Ectodermal cell (in vitro differentiated cells): Measurements from ENCODE around the gene DMTF1. TPM values are rescaled to one million over a fixed set of nuclear protein-coding genes. Genes with fewer than 3 reads are reported as not detected.
A peak's percentile ranks its signal among the peaks of the same experiment; 100 is the strongest.
"Not testable (repeated sequence)": the region's sequence is repeated elsewhere in the genome, so short reads cannot be mapped to it uniquely, and the experiment has no call there.

ENCODE experiments used
- H3K27ac ChIP-seq: 2 replicates; pipeline ENCODE4 v1.7.0; 2013; ENCODE audit warnings: mild to moderate bottlenecking, low read depth, low read length; ENCODE audit not compliant: insufficient read depth, poor library complexity, severe bottlenecking
- H3K27me3 ChIP-seq: 2 replicates; pipeline ENCODE4 v1.7.0; 2013; ENCODE audit warnings: mild to moderate bottlenecking, low read length; ENCODE audit not compliant: insufficient read depth, control insufficient read depth, poor library complexity, severe bottlenecking
- H3K36me3 ChIP-seq: one replicate; pipeline ENCODE4 v1.7.0; 2013; ENCODE audit warnings: low read length; ENCODE audit not compliant: control insufficient read depth, insufficient read depth
- H3K4me1 ChIP-seq: one replicate; pipeline ENCODE4 v1.7.0; 2013; ENCODE audit warnings: low read length; ENCODE audit not compliant: control insufficient read depth, insufficient read depth
- H3K4me3 ChIP-seq: 2 replicates; pipeline ENCODE4 v1.7.0; 2013; ENCODE audit warnings: low read depth, low read length, control low read depth; ENCODE audit not compliant: insufficient read depth
- H3K9me3 ChIP-seq: 2 replicates; pipeline ENCODE4 v1.7.0; 2013; ENCODE audit warnings: mild to moderate bottlenecking, low read length, moderate library complexity; ENCODE audit not compliant: control insufficient read depth
- WGBS, 2 experiments: methylation state at CpG; one replicate each; pipeline ENCODE4 v1.1.7; 2013; ENCODE audit warnings: missing lambda C conversion rate in 2 of 2; 5-methylcytosine and 5-hydroxymethylcytosine counted together
- polyA plus RNA-seq, 4 experiments: library from polyadenylated mRNA; stranded (reverse); fragments of 50-300 nt; gene quantifications; one replicate each; pipeline ENCODE4 v1.2.3, GENCODE V29; 2013

Gene DMTF1
- 116 TPM for polyA plus RNA-seq (2013, experiment 1 of 4)
- 125 TPM for polyA plus RNA-seq (2013, experiment 2 of 4)
- polyA plus RNA-seq (2013, experiment 3 of 4): 111 TPM
- polyA plus RNA-seq (2013, experiment 4 of 4): 110 TPM

GRCh38 chr7:87152112-87152896 is at the start of gene DMTF1:
Gene DMTF1, plus strand, starts transcription at chr7:87152453. Its CDS starts 12,489 bp downstream, at chr7:87164942.
- H3K9me3 ChIP-seq: no peaks in the 10 kb centered on the region
- H3K27ac ChIP-seq: peak within 1 kb of the TSS; percentile 99
- no peaks in the 10 kb centered on the region for H3K36me3 ChIP-seq
- H3K4me3 ChIP-seq: peak within 1 kb of the TSS; percentile 69
- WGBS, 2 experiments: 0% methylated on average over 71 of the region's 71 CpGs
- peaks cover 10% of the 10 kb centered on the region for H3K4me1 ChIP-seq
- H3K27me3 ChIP-seq: no peaks in the 10 kb centered on the region

- no peaks in the 10 kb centered on the region for H3K9me3 ChIP-seq
- H3K4me1 ChIP-seq: no peaks in the 10 kb centered on the region
- WGBS, 2 experiments: 90 to 93% methylated on average over 1 of the region's 1 CpG
- H3K36me3 ChIP-seq: no peaks in the 10 kb centered on the region
- no peak overlapping the region for H3K27ac ChIP-seq
- H3K4me3 ChIP-seq: no peak overlapping the region
- H3K27me3 ChIP-seq: no peaks in the 10 kb centered on the region
These were observed 46.9 kb upstream of the DMTF1 start for GRCh38 chr7:87105401-87105800.

- WGBS, 2 experiments: 90 to 91% methylated on average over 4 of the region's 4 CpGs
- no peak overlapping the region for H3K4me3 ChIP-seq
These were observed 45.2 kb upstream of the DMTF1 start for GRCh38 chr7:87106974-87107612.

GRCh38 chr7:87107949-87108776 is 44.1 kb upstream of the DMTF1 start:
- Histone ChIP-seq H3K27me3 (no peaks in the 10 kb centered on the region), H3K27ac (no peak overlapping the region), H3K4me1 (no peaks in the 10 kb centered on the region), H3K4me3 (no peak overlapping the region), H3K9me3 (no peaks in the 10 kb centered on the region), H3K36me3 (no peaks in the 10 kb centered on the region)
- whole genome bisulfite sequencing, 2 experiments: 87 to 96% methylated on average over 6 of the region's 6 CpGs

More at GRCh38 chr7:87106974-87107612, 45.2 kb upstream of the DMTF1 start:
- H3K36me3 ChIP-seq: no peaks in the 10 kb centered on the region
- H3K4me1 ChIP-seq: no peaks in the 10 kb centered on the region
- no peaks in the 10 kb centered on the region for H3K9me3 ChIP-seq
- H3K27me3 ChIP-seq: no peaks in the 10 kb centered on the region
- no peak overlapping the region for H3K27ac ChIP-seq

- Histone ChIP-seq H3K4me3 (no peak overlapping the region), H3K36me3 (no peaks in the 10 kb centered on the region), H3K27ac (no peak overlapping the region), H3K4me1 (no peaks in the 10 kb centered on the region), H3K9me3 (no peaks in the 10 kb centered on the region), H3K27me3 (no peaks in the 10 kb centered on the region)
- WGBS, 2 experiments: 94 to 95% methylated on average over 2 of the region's 2 CpGs
These were observed 41.5 kb upstream of the DMTF1 start for GRCh38 chr7:87110778-87111177.

- Histone ChIP-seq H3K4me3 (no peak overlapping the region), H3K27me3 (no peaks in the 10 kb centered on the region), H3K9me3 (no peaks in the 10 kb centered on the region), H3K36me3 (no peaks in the 10 kb centered on the region), H3K27ac (no peak overlapping the region), H3K4me1 (no peaks in the 10 kb centered on the region)
- 97% methylated on average over 3 of the region's 3 CpGs for WGBS, 2 experiments
These were observed 40.4 kb upstream of the DMTF1 start for GRCh38 chr7:87111877-87112276.

- H3K36me3 ChIP-seq: no peaks in the 10 kb centered on the region
- no peak overlapping the region for H3K27ac ChIP-seq
- no peaks in the 10 kb centered on the region for H3K27me3 ChIP-seq
- H3K4me3 ChIP-seq: no peak overlapping the region
- no peaks in the 10 kb centered on the region for H3K4me1 ChIP-seq
- H3K9me3 ChIP-seq: no peaks in the 10 kb centered on the region
- 95 to 100% methylated on average over 1 of the region's 1 CpG for WGBS, 2 experiments
These were observed 39.2 kb upstream of the DMTF1 start for GRCh38 chr7:87113077-87113476.

GRCh38 chr7:87113904-87114303 is 38.3 kb upstream of the DMTF1 start:
- not testable (repeated sequence) for H3K4me3 ChIP-seq, H3K9me3 ChIP-seq, H3K36me3 ChIP-seq, H3K27ac ChIP-seq, H3K27me3 ChIP-seq, H3K4me1 ChIP-seq
- 90 to 92% methylated on average over 3 of the region's 3 CpGs for WGBS, 2 experiments

GRCh38 chr7:87115772-87116171 is 36.5 kb upstream of the DMTF1 start:
- H3K9me3 ChIP-seq, H3K27ac ChIP-seq, H3K4me3 ChIP-seq, H3K27me3 ChIP-seq, H3K36me3 ChIP-seq, H3K4me1 ChIP-seq: not testable (repeated sequence)
- 89 to 100% methylated on average over 1 to 2 of the region's 2 CpGs for WGBS, 2 experiments

- H3K4me1 ChIP-seq: no peaks in the 10 kb centered on the region
- H3K4me3 ChIP-seq: no peak overlapping the region
- H3K36me3 ChIP-seq: no peaks in the 10 kb centered on the region
- 94 to 100% methylated on average over 1 of the region's 1 CpG for WGBS, 2 experiments
- H3K27me3 ChIP-seq: no peaks in the 10 kb centered on the region
- no peak overlapping the region for H3K27ac ChIP-seq
- H3K9me3 ChIP-seq: no peaks in the 10 kb centered on the region
These were observed 35.9 kb upstream of the DMTF1 start for GRCh38 chr7:87116315-87116714.
